NCI-H460 (cell line): ENCODE measurements around the gene HOXB13. TPM values are rescaled to one million over a fixed set of nuclear protein-coding genes. Genes with fewer than 3 reads are reported as not detected.
"Not testable (repeated sequence)": the region's sequence is repeated elsewhere in the genome, so short reads cannot be mapped to it uniquely, and the experiment has no call there.

Experiments used
- DNase-seq: peaks from one replicate; pipeline ENCODE4 v3.0.0-alpha.2; 2016; ENCODE audit warnings: low read depth; ENCODE audit errors: extremely low read depth
- small RNA-seq, 2 experiments: library from RNA; depleted of rRNA; stranded (forward); fragments of <200 nt; gene quantifications; one replicate each; pipeline ENCODE3, GENCODE V24; 2014
- total RNA-seq: library from RNA; depleted of rRNA; stranded (reverse); fragments of >200 nt; shearing (Covaris generic); gene quantifications from 2 replicates; pipeline ENCODE4 v1.2.3, GENCODE V29; 2014; rRNA removed

The HOXB13 gene
- total RNA-seq, 1 experiment from 2014 or later: 2.0 TPM

- no peak for DNase-seq
Observed at GRCh38 chr17:48717367-48718226, 11.0 kb downstream of the HOXB13 start.

GRCh38 chr17:48716549-48716948, 12.0 kb downstream of the HOXB13 start:
- DNase-seq: not testable (repeated sequence)

- no peak for DNase-seq
Observed at GRCh38 chr17:48715496-48716399, 12.8 kb downstream of the HOXB13 start.

GRCh38 chr17:48711128-48711527, 17.4 kb downstream of the HOXB13 start:
- DNase-seq: no peak

GRCh38 chr17:48704361-48705248, 23.9 kb downstream of the HOXB13 start:
- no peak for DNase-seq

- DNase-seq: no peak
Observed at GRCh38 chr17:48701864-48702532, 26.6 kb downstream of the HOXB13 start.

GRCh38 chr17:48693178-48693577, 35.4 kb downstream of the HOXB13 start:
- no peak for DNase-seq

GRCh38 chr17:48692049-48692448, 36.5 kb downstream of the HOXB13 start:
- DNase-seq: no peak

- no peak for DNase-seq
Observed at GRCh38 chr17:48690655-48691054, 37.9 kb downstream of the HOXB13 start.

- no peak for DNase-seq
Observed at GRCh38 chr17:48681609-48682008, 46.9 kb downstream of the HOXB13 start.

- DNase-seq: no peak
Observed at GRCh38 chr17:48679385-48680096, 49.0 kb downstream of the HOXB13 start.

GRCh38 chr17:48678141-48678971, 50.2 kb downstream of the HOXB13 start:
- DNase-seq: peak; percentile 58

GRCh38 chr17:48676963-48677558, 51.5 kb downstream of the HOXB13 start:
- DNase-seq: no peak

Small RNAs within 50 kb of the gene (small RNA-seq; reads per million reads assigned to genes)
- gene AC091179.2 (0 reads per million in 2 experiments), gene COX6B1P2 (0 reads per million in 2 experiments), gene MIR3185 (0 reads per million in 2 experiments), gene RF02132 (0 reads per million in 2 experiments), gene RF02133 (0 reads per million in 2 experiments), gene RN7SL125P (0 to 0.06 reads per million in 2 experiments)

Other genes starting within 250 kb of the HOXB13 start
- gene HOXB1, start 197.7 kb downstream of the HOXB13 start, total RNA-seq: not detected in 2 replicates
- gene HOXB2, start 183.6 kb downstream of the HOXB13 start, total RNA-seq: 0.52 TPM in 1 of 2 replicates, not detected in the other
- 0.67 TPM in 1 of 2 replicates, not detected in the other for gene HOXB4, start 150.4 kb downstream of the HOXB13 start, total RNA-seq
- gene HOXB3, start 138.5 kb downstream of the HOXB13 start, total RNA-seq: 1.4 and 5.3 TPM in 2 replicates
- 2.3 TPM in 2 replicates for gene HOXB5, start 135.0 kb downstream of the HOXB13 start, total RNA-seq
- gene HOXB6, start 123.8 kb downstream of the HOXB13 start, total RNA-seq: 11.6 and 13.7 TPM in 2 replicates
- 12.3 and 13.0 TPM in 2 replicates for gene HOXB7, start 117.7 kb downstream of the HOXB13 start, total RNA-seq
- gene HOXB8, start 113.5 kb downstream of the HOXB13 start, total RNA-seq: 0.52 and 1.2 TPM in 2 replicates
- gene HOXB9, start 102.4 kb downstream of the HOXB13 start, total RNA-seq: 22.2 and 24.7 TPM in 2 replicates
- gene PRAC1, start 6.2 kb downstream of the HOXB13 start, total RNA-seq: not detected in 2 replicates
- not detected in 2 replicates for gene PRAC2, start 5.6 kb downstream of the HOXB13 start, total RNA-seq
- not detected in 2 replicates for gene TTLL6, start 88.5 kb upstream of the HOXB13 start, total RNA-seq
- 44.0 and 57.8 TPM in 2 replicates for gene CALCOCO2, start 102.3 kb upstream of the HOXB13 start, total RNA-seq
- gene ATP5MC1, start 164.0 kb upstream of the HOXB13 start, total RNA-seq: 119 and 133 TPM in 2 replicates
- 62.5 and 66.1 TPM in 2 replicates for gene UBE2Z, start 179.7 kb upstream of the HOXB13 start, total RNA-seq
- 102 and 108 TPM in 2 replicates for gene SNF8, start 216.1 kb upstream of the HOXB13 start, total RNA-seq
- not detected in 2 replicates for gene GIP, start 239.8 kb upstream of the HOXB13 start, total RNA-seq